ENCODE measurements around the gene OR4F17. TPM values are rescaled to one million over a fixed set of nuclear protein-coding genes. Genes with fewer than 3 reads are reported as not detected.
"Not testable (repeated sequence)": the region's sequence is repeated elsewhere in the genome, so short reads cannot be mapped to it uniquely, and the experiment has no call there.

Gene OR4F17, protein sequence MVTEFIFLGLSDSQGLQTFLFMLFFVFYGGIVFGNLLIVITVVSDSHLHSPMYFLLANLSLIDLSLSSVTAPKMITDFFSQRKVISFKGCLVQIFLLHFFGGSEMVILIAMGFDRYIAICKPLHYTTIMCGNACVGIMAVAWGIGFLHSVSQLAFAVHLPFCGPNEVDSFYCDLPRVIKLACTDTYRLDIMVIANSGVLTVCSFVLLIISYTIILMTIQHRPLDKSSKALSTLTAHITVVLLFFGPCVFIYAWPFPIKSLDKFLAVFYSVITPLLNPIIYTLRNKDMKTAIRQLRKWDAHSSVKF
- not detected for total RNA-seq

- not testable (repeated sequence) for DNase-seq (ENCODE audit: low spot score)
Measured at GRCh38 chr19:106804-107203, at the start of gene OR4F17. OR4F17 (plus strand) TSS chr19:107104; CDS start chr19:110679, 3,575 bp downstream.

DNA sequence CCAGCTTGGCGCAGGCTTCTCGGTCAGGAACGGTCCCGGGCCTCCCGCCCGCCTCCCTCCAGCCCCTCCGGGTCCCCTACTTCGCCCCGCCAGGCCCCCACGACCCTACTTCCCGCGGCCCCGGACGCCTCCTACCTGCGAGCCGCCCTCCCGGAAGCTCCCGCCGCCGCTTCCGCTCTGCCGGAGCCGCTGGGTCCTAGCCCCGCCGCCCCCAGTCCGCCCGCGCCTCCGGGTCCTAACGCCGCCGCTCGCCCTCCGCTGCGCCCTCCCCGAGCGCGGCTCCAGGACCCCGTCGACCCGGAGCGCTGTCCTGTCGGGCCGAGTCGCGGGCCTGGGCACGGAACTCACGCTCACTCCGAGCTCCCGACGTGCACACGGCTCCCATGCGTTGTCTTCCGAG lies 36.1 kb upstream of the OR4F17 start:
- not testable (repeated sequence) for DNase-seq (ENCODE audit: low spot score)

DNA sequence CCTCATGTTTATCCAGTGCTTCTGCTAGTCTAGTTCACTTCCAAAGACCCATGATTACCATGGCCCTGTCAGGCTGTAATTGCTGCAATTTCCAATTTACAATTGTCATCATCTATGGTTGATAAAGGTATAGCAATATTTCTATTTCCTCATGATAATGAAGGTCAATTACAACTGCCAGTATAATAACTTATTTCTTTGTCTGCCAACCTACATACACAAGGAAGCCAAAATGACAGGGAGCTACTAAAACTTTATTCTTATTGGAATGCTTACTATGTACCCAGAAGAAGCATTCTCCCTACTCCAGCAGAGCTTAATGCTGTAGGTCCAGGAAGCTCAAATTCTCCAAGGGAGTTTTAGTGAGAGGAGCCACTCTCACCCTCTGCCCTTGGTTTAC lies 24.0 kb upstream of the OR4F17 start:
- not testable (repeated sequence) for DNase-seq (ENCODE audit: low spot score)

- DNase-seq (ENCODE audit: low spot score) = not testable (repeated sequence)
Measured at GRCh38 chr19:83626-84025, 23.3 kb upstream of the OR4F17 start.

GRCh38 chr19:90678-91077 lies 16.2 kb upstream of the OR4F17 start:
- DNase-seq (ENCODE audit: low spot score) = not testable (repeated sequence)

DNA sequence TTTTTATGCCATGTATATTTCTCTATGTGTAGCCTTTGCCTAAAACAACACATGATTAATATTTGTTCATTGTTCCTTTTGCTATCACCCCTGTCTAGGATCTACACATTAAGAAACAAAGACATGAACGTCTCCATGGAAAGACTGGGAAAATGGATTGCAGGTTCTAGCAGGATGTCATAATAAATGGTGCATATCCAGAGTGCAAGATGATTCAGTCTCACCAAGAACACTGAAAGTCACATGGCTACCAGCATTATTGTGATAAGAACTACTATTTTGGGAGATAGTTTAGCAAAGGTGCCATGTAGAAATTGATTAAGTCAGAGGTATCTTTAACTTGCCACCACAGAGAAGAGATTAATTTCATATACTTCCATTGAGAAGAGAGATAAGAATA lies 12.1 kb upstream of the OR4F17 start:
- DNase-seq (ENCODE audit: low spot score) = not testable (repeated sequence)

- DNase-seq (ENCODE audit: low spot score) = not testable (repeated sequence)
Measured at GRCh38 chr19:97647-98046, 9.3 kb upstream of the OR4F17 start.

- not testable (repeated sequence) for DNase-seq (ENCODE audit: low spot score)
Measured at GRCh38 chr19:120443-121140, 13.7 kb downstream of the OR4F17 start.

Other genes with a start within 250 kb of the OR4F17 start
- 224 TPM for gene PLPP2, start 184.3 kb downstream of the OR4F17 start, total RNA-seq
- gene MIER2, start 237.7 kb downstream of the OR4F17 start, total RNA-seq = 27.9 TPM